ENCODE measurements around the gene MEX3D.

MEX3D gene

GRCh38 chr19:1568320-1569019 lies at the start of gene MEX3D:
TSS of gene MEX3D (minus strand) at chr19:1568325. CDS start at chr19:1568058, 267 bp downstream.
- DNase-seq (ENCODE audit: low read depth in 3 of 3, low spot score in 1 of 3), result peak; percentile 64 to 77 (median 68)

GRCh38 chr19:1616875-1617274 lies 48.8 kb upstream of the MEX3D start:
- DNase-seq (ENCODE audit: low read depth in 3 of 3, low spot score in 1 of 3), result no peak

GRCh38 chr19:1616396-1616795 lies 48.3 kb upstream of the MEX3D start:
- no peak for DNase-seq (ENCODE audit: low read depth in 3 of 3, low spot score in 1 of 3)

- DNase-seq (ENCODE audit: low read depth in 3 of 3, low spot score in 1 of 3), result no peak
These were observed 47.1 kb upstream of the MEX3D start for GRCh38 chr19:1615156-1615765.

GRCh38 chr19:1613808-1614570 lies 45.9 kb upstream of the MEX3D start:
- DNase-seq (ENCODE audit: low read depth in 3 of 3, low spot score in 1 of 3), result no peak

GRCh38 chr19:1613146-1613545 lies 45.0 kb upstream of the MEX3D start:
- no peak for DNase-seq (ENCODE audit: low read depth in 3 of 3, low spot score in 1 of 3)

- DNase-seq (ENCODE audit: low read depth in 3 of 3, low spot score in 1 of 3), result no peak
These were observed 44.3 kb upstream of the MEX3D start for GRCh38 chr19:1612114-1613086.

GRCh38 chr19:1611353-1611752 lies 43.2 kb upstream of the MEX3D start:
- no peak for DNase-seq (ENCODE audit: low read depth in 3 of 3, low spot score in 1 of 3)

GRCh38 chr19:1610579-1610978 lies 42.5 kb upstream of the MEX3D start:
- no peak for DNase-seq (ENCODE audit: low read depth in 3 of 3, low spot score in 1 of 3)

- DNase-seq (ENCODE audit: low read depth in 3 of 3, low spot score in 1 of 3), result no peak
These were observed 41.8 kb upstream of the MEX3D start for GRCh38 chr19:1609680-1610474.

- DNase-seq (ENCODE audit: low read depth in 3 of 3, low spot score in 1 of 3), result no peak
These were observed 40.9 kb upstream of the MEX3D start for GRCh38 chr19:1609103-1609396.

GRCh38 chr19:1608359-1609102 lies 40.4 kb upstream of the MEX3D start:
- DNase-seq (ENCODE audit: low read depth in 3 of 3, low spot score in 1 of 3), result no peak

- no peak for DNase-seq (ENCODE audit: low read depth in 3 of 3, low spot score in 1 of 3)
These were observed 38.1 kb upstream of the MEX3D start for GRCh38 chr19:1606138-1606651.

GRCh38 chr19:1605236-1606137 lies 37.4 kb upstream of the MEX3D start, which contains the start of gene UQCR11:
TSS of gene UQCR11 (minus strand) at chr19:1605462. CDS start at chr19:1605409, 53 bp downstream.
- DNase-seq (ENCODE audit: low read depth in 3 of 3, low spot score in 1 of 3), result peak; percentile 79 to 88 (median 83)

- DNase-seq (ENCODE audit: low read depth in 3 of 3, low spot score in 1 of 3), result no peak
These were observed 34.1 kb upstream of the MEX3D start for GRCh38 chr19:1602091-1602707.

- no peak for DNase-seq (ENCODE audit: low read depth in 3 of 3, low spot score in 1 of 3)
These were observed 33.5 kb upstream of the MEX3D start for GRCh38 chr19:1601613-1602064.

GRCh38 chr19:1599460-1599846 lies 31.3 kb upstream of the MEX3D start:
- no peak for DNase-seq (ENCODE audit: low read depth in 3 of 3, low spot score in 1 of 3)
